ENCODE results near the gene TNRC6B. TPM values are rescaled to one million over a fixed set of nuclear protein-coding genes. Genes with fewer than 3 reads are reported as not detected.
A peak's percentile ranks its signal among the peaks of the same experiment; 100 is the strongest.

The TNRC6B gene
- polyA plus RNA-seq, 5 donors, result 9.9 to 14.2 (median 13.1) TPM

DNA sequence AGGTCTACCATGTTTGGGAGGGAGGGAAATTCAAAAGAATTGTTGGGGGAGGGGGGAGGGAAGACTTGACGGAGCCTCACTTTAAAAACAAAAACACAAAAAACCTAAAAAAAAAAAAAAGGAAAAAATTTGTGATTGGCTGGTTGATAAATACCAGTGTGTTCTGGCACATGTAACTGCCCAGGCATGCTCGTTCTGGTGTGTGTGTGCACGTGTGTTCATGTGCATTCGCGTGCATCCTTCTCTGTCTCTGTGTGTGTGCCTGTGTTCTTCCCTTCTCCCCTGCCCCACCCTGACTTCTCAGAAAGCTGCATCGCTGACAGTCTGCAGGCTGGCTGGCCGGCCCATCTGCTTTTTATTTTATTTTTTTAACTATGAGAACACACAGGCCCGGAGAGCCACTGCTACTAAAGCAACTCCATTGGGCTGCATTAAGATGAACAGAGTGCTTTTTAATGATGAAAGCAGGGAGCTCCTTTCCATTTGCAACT lies 146.0 kb downstream of the TNRC6B start:
- no peak for DNase-seq

GRCh38 chr22:40324468-40325305 lies 147.0 kb downstream of the TNRC6B start:
- DNase-seq, result no peak

GRCh38 chr22:40325315-40325714 lies 147.6 kb downstream of the TNRC6B start:
- no peak for DNase-seq

GRCh38 chr22:40326905-40327735 lies 149.4 kb downstream of the TNRC6B start:
- DNase-seq, result peak in 1 of 2 donors; percentile 30

GRCh38 chr22:40328546-40329456 lies 151.1 kb downstream of the TNRC6B start:
- no peak for DNase-seq

- DNase-seq, result no peak
These were observed 151.7 kb downstream of the TNRC6B start for GRCh38 chr22:40329466-40329865.

DNA sequence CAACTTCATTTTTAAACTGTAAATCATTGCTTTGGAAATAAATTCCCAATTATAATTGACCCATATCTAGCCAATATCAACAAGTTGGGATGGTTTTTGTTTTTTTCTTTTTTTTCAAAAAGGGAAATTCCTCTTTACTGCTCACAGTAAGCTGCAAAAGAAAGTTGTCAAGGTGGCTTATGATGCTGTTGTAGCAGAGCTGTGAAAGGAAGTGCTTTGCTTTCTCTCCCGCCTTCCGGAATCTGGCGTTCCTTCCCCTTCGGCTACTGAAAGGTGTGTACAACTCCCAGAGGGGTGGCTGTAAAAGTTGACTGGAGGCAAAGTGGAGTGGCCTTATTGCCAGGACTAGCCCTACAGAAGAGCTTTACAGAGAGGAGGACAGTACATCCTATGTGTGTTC lies 152.4 kb downstream of the TNRC6B start:
- no peak for DNase-seq

- no peak for DNase-seq
These were observed 152.9 kb downstream of the TNRC6B start for GRCh38 chr22:40330615-40331014.

DNA sequence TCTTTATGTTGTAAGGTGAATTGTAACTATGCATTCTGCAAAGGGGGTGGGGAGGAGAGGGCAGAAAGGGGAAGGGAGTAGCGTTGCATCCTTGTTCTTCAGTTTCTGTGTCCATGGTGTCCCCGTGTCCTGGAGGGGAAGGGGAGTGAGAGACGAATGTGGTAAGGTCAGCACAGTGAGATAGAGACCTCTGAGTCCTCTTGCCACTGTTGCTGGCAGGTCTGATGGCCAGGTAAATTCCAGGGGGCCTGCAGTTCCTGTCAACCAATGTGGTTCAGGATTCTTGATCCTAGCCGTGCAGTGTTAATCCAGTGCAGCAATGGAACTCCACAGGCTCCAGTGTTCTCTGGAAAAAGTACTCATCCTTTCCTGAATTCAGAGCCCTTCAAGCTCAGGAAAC lies 154.0 kb downstream of the TNRC6B start:
- DNase-seq, result no peak

- DNase-seq, result no peak
These were observed 154.6 kb downstream of the TNRC6B start for GRCh38 chr22:40332319-40332781.

DNA sequence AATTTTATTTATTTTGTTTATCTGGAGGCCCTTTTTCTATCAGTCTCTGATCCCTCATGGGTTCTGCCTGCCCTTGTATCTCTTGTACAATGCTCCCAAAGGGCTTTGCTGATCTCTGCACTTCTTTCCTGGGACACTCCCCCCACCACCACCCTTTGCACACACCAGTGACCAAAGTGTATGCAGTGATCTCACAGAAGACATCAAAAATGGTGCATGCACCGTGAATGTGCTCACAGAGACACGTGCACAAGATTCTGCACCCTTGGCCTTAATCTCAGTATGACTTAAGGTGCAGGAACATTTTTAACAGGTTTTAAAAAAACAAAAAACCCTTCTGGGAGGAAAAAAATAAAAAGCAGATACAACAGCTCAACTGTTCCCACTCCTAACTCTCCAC lies 156.3 kb downstream of the TNRC6B start:
- DNase-seq, result no peak

DNA sequence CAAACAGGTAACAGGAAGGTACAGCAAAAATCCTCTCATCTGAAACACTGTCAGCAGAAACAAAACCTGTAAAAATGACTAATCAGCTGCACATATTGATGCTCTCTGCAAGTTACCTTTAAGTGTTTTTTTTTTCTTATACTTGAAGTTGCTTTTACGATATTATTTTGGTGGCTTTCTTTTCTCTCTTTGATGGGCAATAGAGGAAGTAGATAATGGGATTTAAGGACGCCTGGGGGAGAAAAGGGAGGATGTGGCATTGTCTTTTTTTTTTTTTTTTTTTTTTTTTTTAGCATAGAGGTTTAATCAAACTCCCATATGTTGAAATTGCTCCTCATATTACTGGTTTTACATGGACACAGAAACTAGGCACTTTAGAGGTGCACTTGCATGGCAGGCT lies 157.2 kb downstream of the TNRC6B start:
- DNase-seq, result no peak

DNA sequence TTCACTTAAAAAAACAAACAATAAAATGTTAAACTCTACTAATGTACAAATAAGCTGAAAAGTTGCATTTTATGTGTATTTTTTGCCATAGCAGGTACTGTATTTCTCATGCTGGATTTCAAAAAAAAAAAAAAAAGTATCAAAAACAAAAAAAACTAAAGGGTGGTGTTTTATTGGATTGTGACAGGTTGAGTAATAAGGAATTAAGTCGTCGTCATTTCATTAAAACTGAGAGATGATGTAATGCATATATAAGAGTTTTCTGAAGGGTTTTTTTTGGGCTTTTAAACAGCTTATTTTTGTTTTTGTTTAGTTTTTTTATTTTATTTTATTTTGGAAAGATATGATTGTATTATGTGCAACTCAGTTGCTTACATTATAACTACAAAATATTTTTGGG lies 157.6 kb downstream of the TNRC6B start:
- DNase-seq, result no peak

- DNase-seq, result no peak
These were observed 162.3 kb downstream of the TNRC6B start for GRCh38 chr22:40340044-40340443.

DNA sequence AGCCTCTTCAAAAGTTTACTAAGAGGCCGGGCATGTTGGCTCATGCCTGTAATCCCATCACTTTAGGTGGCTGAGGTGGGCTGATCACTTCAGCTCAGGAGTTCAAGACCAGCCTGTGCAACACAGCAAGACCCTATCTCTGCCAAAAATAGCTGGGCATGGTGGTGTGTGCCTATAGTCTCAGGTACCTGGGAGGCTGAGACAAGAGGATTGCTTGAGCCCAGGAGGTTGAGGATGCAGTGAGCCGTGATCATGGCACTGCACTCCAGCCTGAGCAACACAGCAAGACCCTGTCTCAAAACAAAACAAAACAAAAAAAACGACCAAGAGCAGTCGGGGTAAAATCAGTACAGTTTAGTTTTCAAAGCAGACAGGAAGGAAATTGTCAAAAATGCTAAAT lies 163.9 kb downstream of the TNRC6B start:
- DNase-seq, result no peak

GRCh38 chr22:40342521-40342920 lies 164.8 kb downstream of the TNRC6B start:
- no peak for DNase-seq

DNA sequence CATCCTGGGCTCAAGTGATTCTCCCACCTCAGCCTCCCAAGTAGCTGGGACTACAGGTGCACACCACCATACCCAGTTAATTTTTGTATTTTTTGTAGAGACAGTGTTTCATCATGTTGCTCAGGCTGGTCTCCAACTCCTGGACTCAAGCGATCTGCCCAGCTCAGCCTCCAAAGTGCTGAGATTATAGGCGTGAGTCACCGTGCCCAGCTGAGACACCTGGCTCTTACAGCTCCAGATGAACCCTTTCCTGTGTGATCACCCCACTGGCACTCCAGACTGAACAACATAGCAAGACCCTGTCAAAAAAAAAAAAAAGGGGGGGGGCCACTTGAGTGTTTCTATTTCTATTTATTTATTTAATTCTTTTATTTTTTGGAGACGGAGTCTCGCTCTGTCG lies 167.5 kb downstream of the TNRC6B start:
- no peak for DNase-seq

DNA sequence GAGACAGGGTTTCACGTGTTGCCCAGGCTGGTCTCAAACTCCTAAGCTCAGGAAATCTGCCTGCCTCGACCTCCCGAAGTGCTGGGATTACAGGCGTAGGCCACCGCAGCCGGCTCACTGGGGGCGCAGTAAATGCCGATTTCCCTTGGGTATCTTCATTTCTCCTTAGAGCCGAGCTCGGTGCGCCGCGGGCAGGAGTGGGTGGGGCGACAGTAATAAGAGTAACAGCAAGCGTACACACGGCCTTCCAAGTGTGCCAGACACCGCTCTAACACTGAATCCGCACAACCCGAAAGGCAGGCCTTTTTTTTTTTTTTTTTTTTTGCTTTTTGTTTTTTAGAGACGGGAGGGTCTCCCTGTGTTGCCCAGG lies 168.1 kb downstream of the TNRC6B start:
- DNase-seq, result peak in 1 of 2 donors; percentile 36

GRCh38 chr22:40346185-40347118 lies 168.7 kb downstream of the TNRC6B start, which contains the start of gene ADSL:
Gene ADSL, plus strand, starts transcription at chr22:40346500. Its CDS starts 59 bp downstream, at chr22:40346559.
- DNase-seq, result peak; percentile 87 to 88

DNA sequence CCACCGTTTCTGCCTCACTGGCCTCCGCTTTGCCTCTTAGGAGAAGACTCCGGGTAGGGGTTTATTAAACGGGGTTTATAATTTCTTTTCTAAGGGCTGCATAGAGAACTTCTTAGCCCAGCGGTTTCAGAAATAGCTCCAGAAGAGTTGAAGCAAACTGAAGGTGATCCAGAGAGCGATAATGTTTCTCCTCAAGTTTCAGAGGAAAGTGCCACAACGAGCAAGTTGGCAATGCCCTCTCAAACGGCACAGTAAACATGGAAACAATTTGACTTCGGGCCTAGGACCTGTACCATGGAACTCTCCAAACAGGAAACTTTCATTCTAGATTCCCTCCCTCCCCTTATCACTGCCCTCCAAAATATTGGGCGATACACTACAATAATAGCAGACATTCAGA lies 169.6 kb downstream of the TNRC6B start:
- DNase-seq, result no peak
